ENCODE data around the gene LAMA2.

The LAMA2 gene

DNA sequence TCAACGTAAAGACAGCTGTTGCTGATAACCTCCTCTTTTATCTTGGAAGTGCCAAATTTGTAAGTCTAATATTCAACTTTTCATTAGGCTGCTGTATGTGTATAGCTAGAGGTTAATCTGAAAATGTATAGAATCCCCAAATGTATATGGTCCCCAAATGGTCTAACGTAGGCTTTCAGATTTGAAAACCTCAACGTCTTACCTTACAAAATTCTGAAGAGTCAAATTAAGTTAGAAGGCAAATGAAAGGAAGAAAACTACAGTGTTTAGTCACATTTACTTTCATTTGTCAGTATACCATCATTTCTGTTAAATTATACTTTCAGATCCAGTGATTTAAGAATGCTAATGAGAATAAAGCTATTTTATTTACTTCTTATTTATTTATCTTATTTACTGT is 570.1 kb downstream of the LAMA2 start:
- DNase-seq (ENCODE audit: low spot score), result no peak

DNA sequence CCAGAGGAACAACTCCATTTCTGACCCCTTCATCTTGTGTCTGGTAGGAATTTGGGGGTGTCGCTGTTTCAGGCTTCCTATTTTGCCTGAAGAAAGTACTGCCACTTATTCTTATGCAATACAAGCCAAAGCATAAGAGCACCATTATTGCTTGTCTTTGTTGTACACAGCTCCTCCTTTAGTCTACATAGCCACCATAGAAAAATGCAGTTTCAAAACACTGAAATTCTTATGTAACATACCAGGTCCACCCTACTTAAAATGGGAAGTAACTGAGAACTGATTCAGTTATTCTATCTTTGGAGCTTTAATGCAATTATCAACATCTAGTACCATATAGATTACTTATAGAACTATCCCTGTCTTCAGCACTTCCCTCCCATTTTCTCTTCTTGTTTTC is 571.5 kb downstream of the LAMA2 start:
- DNase-seq (ENCODE audit: low spot score), result no peak

DNA sequence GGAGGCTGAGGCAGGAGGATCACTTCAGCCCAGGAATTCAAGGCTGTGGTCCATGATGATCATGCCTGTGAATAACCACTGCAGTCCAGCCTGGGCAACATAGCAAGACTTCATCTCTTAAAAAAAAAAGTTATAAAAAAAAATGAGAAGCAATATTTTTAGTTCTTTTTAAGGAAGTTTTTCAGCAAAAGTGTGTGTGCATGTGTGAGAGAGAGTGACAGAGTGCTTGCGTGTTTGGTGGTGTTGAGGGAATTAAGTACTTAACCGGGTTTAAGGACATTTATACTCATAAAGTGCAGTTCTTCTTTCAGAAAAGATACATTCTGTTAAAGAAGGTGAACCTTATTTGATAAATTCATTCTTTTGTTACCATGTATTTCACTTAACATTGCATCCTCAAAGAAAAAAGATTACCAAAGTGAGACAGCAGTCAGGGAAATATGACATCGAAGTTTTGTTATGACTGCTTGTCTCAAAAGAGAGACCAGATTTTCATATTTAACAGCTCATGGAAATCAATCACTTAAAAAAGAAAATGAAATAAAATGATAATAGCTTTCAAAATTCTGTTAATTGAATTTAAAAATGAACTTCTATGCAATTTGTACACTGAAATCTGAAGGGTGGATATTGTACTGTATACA is 572.3 kb downstream of the LAMA2 start:
- DNase-seq (ENCODE audit: low spot score), result no peak

DNA sequence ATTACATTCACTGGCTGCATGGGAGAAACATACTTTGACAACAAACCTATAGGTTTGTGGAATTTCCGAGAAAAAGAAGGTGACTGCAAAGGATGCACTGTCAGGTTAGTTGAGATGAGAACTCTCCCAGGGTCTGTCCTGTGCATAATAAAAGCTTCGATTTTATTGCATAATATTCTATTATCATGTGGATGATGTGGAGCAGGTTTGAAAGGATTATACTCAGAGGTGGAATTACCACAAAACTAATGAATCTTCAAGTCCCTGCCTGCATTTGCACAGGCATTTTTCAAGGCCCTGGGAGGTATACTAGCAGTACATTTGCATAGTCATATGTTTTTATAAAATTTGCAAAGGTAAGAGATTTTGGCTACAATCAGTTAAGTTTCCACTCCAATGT is 577.3 kb downstream of the LAMA2 start:
- no peak for DNase-seq (ENCODE audit: low spot score)

DNA sequence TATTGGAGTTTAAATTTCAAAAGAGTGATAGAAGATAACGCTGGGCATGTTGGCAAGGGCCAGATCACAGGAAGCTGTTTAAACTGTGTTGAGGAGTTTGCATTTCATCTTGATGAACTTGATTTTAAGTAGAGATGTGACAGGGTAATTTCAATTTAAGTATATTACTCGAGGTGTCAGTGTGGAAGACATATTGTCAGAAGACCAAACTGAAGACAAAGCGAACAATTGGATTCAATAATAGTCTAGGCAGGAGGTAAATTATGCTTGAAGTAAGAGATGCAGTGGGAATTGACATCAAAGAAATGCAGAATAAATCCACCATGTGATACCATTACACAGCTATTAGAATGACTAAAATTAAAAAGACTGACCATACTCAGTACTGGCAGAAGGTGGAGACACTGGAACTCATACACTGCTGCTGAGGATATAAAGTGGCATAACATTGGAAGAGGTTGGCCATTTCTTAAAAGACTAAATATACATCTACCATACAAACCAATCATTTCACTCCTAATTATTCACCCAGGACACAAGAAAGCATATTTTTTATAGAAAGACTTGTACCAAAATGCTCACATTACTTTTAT is 586.2 kb downstream of the LAMA2 start:
- no peak for DNase-seq (ENCODE audit: low spot score)

DNA sequence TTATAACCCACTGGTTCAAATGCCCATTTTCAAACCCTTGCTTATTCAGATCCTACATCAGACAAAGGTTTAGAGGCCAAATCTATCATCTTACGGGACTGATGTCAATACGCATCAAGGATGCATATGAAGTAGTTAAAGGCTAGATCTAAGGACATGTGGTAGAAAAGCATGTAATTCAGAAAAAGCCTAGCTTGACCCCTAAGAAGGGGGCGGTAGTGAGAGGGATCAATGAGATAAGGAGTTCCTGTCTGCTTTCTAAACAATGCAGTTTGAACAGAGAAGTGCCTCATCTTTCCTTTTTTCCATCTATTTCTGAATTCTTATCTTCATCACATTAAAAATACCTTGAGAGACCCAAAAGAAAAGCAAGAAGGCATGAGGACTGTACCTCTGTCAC is 589.3 kb downstream of the LAMA2 start:
- no peak for DNase-seq (ENCODE audit: low spot score)

DNA sequence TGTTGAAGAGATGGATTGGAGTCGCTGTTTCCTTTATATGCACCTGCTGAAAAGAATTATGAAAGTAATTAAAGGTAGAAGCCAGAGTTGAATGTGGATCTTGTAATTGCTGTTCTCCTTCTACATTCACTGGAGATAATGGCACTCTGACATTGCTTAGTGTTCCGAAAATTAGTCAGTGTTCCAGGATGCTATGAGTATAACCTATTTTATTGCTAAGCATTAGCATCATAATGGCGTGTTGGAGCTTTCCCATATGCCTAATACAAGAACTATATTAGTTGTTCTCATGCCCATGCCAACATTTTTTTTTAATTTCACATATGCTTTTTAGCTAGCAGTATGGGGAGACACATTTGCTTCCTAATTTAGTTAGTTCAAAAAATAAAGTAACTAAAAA is 590.6 kb downstream of the LAMA2 start:
- no peak for DNase-seq (ENCODE audit: low spot score)

DNA sequence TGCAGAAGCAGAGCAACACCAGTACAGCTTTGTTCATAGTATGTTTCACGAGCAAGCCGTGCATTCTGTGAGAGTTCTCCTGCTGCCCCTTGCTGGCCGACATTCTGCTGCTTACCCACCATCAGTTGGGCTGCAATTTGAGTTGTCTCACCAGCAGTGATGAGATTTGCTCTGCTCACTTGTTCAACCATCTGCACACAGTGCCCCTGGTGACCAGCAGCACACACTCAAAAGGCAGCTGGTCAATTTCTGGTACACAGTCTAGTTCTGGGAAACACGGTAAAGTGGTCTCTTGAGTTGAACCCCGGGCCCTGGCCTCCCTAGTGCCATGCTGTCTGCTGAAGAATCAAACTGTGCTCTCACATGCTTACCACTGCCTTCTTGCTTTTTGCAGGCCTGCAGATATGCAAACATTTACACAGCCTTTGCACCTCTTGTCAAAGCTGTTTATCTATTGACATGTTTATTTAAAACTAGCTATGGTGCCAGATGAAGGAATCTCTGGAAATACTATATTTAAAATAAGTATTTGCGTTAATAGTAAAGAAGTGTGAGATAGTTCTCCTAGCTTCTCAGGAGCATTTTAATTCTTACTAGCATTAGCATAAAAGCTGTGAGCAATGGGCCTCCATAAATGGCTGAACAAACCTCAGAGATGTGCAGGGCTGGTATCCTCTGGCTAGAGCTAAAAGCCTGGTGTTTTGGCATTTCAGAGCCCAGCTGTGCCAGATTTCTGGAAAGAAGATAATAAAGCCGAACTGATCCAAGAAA is 592.7 kb downstream of the LAMA2 start:
- DNase-seq (ENCODE audit: low spot score), result no peak

DNA sequence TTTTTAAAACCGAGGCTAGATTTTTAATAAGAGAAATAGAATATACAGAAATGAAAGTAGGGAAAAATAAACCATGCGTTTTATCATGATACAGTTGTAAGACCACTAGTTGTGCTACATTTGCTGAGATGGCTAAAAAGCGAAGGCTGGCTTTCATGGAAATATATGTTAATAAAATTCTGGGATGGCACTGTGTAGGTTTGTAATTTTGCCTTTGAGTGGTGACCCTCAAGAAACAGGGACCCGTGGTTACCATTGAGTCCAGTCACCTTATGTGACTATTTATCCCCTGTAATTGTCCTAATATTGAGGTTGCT is 593.3 kb downstream of the LAMA2 start:
- DNase-seq (ENCODE audit: low spot score), result no peak

DNA sequence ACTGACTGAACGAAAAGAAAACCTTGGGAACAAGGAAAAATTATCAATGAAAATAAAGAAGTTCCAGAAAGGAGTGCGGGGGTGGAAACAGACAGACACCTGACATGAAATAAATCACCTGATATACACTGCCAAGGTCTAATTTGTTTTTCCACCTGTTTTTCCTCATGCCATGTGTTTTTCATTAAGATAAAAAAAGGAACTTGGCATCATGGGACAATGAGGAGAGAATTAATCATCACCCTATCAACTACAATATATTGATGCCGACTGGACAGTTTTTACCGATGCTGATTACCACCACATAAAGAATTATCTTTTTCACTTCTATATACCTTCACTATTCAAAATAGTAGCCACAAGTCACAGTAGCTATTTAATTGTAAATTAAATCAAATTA is 593.9 kb downstream of the LAMA2 start:
- no peak for DNase-seq (ENCODE audit: low spot score)

DNA sequence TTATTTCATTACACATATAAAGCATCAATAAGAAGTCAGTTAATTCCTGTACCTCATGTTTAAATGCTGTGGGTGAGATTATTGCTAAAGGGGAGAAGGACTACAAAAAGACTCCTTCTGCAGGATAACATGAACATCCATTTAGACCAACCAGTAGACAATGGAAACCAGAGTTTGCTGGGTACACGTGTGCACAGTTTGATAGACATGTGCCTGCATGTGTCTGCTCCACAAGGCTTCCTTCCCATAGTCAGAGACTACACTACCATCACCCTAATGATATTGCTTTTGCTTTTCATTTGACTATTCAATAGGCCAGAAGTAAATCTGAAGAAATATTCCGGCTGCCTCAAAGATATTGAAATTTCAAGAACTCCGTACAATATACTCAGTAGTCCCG is 595.4 kb downstream of the LAMA2 start:
- no peak for DNase-seq (ENCODE audit: low spot score)

DNA sequence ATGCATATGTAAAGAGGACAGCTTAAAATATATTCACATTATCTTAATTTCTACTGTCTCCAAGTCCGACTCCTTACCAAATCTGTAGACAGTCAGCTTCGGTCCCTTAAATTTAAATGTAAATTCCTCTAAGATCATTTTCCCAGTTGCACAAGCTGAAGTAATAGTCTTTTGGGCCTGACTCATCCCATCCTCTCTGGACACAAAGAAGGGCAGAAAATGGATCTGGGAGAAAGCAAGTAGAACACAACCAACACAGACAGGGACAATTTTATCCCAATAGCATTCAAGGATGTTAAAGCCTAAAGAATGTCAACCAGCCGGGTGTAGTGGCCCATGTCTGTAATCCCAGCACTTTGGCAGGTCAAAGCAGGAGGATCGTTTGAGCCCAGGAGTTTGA is 598.8 kb downstream of the LAMA2 start:
- DNase-seq (ENCODE audit: low spot score), result no peak

DNA sequence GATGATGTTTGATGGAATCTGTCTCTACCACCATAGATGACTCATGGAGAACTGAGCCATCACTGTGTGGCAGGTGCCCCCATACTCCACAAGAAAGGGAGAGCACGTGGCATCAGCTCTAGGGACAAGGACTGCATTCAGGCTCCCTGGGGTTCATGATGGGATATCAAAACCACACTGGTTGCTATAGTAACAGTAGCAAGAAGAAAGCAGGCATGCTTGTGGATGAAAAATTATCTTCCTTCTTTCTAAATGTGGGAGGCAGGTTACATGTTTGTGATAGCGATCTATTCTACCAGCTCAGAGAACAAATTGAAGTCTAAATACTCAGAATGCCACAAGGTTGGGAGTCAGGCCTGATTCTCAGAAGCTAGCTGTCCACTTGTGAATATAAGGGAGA is 602.8 kb downstream of the LAMA2 start:
- peak; percentile 9 for DNase-seq (ENCODE audit: low spot score)

DNA sequence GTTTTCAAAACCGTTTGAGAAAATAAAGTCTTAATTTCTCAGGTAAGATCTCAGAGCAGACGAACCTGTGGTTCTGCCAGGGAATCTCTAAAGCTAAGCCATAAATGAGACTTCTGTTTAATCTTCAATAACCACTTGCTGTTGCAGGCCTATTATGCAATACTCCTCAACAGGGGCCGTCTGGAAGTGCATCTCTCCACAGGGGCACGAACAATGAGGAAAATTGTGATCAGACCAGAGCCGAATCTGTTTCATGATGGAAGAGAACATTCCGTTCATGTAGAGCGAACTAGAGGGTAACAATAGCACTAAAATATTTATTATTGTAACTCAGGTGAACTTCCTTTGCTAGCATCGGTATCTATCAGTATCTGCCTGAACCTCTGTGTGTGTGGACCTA is 603.4 kb downstream of the LAMA2 start:
- DNase-seq (ENCODE audit: low spot score), result no peak

DNA sequence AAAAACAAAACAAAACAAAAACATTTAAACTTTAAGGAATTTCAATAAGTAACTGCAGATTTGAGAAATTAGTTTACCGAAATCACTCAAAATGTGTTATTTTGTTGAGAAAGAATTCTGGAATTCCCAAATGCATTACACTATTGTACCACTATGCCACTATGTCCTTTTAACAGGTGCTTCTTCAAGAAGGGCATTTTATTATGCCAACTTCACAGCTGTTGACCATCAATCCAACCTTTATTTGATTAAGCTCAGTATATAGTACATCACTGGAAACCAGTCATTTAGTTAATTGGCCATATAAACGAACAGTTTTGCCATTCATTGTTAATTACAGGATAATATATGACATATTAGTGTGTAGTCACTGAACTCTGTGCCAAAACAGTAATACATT is 605.4 kb downstream of the LAMA2 start:
- no peak for DNase-seq (ENCODE audit: low spot score)

DNA sequence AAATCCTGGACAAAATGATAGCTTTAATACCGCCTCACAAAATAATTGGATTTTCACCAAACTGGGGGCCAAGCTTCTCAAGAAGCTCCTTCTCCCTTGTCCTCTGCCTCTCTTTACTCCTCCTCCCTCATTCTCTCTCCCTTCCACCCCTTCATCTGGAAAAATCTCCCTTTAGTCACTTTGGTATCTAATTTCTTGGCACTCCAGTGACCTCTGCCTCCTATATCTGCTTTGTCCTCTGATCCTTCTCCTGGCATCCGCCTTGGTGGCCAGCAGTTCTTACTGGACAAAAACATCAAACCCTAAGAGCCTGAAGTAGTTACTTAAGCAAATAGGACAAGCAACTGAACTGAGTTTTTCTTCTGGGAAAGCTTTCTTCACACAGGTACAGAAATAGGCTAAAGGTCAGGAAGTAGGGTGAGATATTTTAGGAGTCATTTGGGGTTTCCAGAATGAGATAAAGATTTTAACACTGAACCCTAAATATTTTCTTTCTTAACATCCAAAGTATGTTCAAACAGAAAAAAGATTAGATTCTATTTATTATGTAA is 606.4 kb downstream of the LAMA2 start:
- peak; percentile 28 for DNase-seq (ENCODE audit: low spot score)

DNA sequence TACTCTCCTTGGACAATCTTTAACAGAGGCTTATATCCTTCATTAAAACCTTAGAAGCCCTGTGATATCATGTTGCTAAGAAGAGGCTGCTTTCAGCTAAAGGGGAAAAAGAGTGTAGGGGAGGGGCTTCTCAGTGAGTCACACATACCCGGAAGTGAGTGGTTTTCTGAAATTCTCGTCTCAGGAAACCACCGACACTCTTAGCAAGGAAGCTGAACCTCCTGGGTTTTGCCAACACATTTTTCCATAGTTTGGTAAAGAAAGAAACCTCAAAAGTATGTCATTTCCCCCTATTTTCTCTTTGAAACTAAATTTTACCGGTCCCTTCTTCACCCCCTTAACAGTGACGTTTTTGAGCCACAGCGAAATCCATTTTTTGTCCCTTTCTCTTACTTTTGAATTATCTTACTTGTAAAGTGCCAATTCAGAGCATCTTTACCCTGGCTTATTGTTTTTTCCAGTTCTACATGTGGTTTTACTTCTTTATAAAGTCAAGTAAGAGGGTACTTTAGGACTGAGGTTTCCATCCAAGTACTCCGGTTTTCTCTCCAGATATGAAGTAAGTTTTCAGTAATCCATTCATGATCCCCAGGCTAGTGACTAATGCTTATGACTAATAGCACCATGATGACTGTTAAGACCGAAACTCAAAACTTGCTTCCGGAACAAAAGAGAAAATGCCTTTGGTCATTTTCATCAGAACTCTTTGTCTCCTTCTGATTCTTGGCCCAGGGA is 607.8 kb downstream of the LAMA2 start:
- peak; percentile 99 for DNase-seq (ENCODE audit: low spot score)

DNA sequence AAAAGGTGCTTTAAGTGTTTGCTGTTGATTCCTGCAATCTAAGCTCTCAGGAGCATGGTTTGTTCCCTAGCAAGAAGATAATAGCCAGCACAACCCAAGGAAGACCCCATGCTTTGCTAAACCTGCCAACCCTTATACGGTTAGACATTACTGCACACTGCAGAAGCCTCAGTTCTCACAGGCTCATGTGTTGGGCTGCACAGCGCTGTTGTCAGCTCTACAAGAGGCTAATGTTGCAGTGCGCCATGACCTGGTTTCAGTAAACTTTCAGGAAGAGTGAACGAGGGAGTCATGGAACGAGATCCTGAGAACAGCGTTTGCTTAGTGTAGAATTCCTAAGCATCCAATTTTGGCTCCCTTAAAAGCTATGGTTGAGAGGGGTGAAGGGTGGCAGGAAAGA is 608.5 kb downstream of the LAMA2 start:
- no peak for DNase-seq (ENCODE audit: low spot score)

DNA sequence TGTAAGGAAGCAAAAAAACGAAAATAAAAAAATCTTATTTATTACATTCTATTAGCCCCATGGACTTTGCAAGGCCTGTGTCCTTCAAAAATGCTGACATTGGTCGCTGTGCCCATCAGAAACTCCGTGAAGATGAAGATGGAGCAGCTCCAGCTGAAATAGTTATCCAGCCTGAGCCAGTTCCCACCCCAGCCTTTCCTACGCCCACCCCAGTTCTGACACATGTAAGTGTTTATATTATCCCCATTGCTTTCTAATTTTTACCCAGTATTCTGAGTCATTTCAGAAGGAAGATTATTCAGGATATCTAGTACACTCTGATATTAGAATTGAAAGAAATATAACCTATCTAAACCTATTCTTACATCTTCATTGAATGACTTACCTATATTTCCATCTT is 609.3 kb downstream of the LAMA2 start:
- peak; percentile 12 for DNase-seq (ENCODE audit: low spot score)

DNA sequence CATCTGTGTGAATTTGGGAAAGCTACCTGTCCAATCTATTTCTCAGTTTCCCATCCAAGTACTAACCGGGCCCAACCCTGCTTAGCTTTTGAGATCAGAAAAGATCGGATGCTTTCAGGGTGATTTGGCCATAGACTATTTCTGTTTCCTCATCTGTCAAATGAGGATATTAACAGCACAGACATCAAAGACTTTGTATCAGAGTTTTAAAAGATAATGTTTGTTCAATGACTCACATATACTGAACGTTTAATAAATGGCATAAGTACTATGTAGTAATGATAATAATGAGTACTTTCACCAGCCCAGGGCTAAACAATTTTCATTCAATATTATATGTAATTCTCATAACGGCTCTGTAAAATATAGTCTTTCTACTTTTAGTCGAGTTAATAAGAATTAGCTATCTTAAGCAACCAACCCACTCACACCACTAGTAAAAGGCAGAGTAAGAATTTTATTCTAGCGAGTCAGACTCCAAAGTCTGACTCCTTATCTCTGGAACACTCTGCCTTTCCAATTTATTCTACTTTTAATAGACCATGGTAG is 610.5 kb downstream of the LAMA2 start:
- DNase-seq (ENCODE audit: low spot score), result peak; percentile 86

DNA sequence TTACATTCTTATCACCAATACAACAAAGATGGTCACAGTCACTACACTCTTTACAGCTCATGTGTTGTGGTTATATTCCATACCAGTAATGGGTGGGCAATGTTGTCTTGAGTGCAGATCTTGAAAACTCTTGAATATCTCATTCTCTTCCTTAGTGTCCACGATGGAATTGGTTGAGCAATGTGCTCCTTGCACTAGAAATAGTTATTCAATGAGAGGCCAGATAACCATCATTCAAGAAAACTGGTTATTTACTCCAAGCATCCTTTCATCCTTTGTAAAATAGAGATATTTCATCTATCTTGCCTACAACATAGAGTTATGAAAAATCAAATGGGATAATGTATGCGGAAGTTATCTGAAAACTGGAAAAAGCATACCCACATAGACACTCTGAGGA is 611.2 kb downstream of the LAMA2 start:
- DNase-seq (ENCODE audit: low spot score), result no peak

DNA sequence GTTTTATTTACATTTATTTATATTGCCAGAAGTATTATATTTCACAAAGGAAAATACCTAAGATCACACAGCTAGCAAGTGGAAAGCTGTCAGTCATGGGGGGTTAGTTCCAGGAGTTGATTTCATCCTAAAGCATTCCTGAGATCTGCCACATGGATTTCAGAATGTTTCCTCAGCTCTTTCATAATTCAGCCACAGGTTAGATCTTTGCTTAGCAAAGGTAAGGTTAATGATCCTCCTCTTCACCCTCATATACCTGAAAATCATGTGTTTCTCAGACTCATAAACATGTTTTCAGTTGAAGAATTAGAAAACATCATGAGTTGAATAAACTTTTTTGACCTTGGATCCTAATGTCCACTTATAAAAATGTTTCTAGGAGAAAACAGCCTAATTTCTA is 611.6 kb downstream of the LAMA2 start:
- DNase-seq (ENCODE audit: low spot score), result peak; percentile 27

DNA sequence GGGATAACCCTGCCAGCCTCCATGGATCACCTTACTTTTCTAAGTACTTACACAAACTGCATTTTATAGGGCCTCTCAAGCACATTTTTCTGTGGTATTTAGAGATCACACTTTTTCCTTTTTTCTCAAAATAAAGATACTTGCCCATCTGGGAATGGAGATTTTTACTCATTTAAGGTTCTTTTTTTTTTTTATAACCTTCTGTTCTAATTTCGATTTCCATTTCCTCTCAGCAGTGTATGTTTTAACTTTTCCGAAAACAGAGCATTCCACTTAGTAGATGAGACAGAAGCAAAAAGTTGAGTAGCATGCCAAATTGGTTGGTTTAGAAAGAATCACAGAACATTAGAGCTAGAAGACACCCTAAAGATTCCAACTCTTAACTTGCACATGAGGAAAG is 612.7 kb downstream of the LAMA2 start:
- no peak for DNase-seq (ENCODE audit: low spot score)

Measured in kidney tubule cell (primary cell).